GM21723 (cell line): ENCODE data around the gene IL25.
"Not testable (repeated sequence)": the region's sequence is repeated elsewhere in the genome, so short reads cannot be mapped to it uniquely, and the experiment has no call there.

ENCODE experiments used
- ATAC-seq: cut with Tn5 transposase; IDR thresholded peaks from one replicate; pipeline ENCODE4 v1.9.1; 2021; ENCODE audit warnings: mild to moderate bottlenecking, moderate library complexity; ENCODE audit not compliant: unreplicated experiment

Gene IL25

DNA sequence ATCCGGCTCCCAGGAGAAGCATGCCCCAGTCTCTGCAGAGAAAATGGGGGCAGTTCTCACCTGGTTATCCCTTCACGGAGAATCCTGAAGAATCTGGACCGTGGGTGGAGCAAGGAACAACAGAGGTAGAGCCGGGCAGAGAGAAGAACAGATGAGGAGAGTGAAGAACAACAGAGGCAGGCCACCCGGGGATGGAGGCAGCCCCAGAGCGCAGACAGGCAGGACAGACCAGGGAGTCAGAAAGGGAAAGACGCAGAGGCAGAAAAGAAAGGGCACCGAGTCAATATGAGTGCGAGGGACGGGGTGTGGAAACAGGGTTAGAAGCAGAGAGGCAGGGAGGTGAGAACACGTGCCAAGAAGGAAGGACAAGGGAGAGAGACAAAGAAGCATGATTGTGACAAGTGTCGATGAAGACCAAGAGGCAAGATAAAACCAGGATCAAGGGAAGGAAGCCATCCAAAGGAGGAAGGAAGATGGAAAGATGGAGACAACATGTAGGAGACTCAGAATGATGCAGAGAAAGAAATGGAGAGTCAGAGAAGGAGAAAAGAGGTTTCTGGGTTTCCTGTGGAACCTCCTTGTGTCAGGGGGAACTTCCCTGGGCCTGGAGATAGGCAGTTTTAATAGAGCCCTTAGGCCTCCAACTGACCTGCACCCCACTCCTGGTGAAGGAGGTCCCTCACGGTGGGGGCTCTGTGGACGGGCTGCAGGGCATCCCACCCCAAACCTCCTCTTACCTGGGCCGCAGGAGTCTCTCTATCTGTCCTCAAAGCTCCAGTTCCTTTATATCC lies 35.1 kb downstream of the IL25 start, which contains the start of gene MYH6:
Gene MYH6, minus strand, starts transcription at position 758 of the 791 bp plus-strand sequence. CDS start 1,050 bp downstream, outside the sequence.
- ATAC-seq, result no peak

DNA sequence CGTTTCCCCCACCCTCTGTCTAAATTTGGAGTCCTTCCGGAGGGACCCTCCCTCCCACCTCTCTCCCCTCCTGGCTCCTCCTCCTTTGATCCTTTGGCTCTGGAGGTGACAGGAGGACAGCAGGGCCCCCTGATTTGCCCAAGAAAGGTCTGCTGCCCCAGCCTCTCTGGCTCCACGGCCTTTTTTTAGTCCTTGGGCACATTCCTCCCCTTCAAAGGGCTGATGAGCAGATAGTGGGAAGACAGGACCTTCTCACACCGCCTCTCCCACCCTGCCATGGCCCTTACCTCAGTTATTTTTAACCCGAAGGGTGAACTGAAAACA lies 35.7 kb downstream of the IL25 start:
- ATAC-seq, result no peak

- no peak for ATAC-seq
Observed at GRCh38 chr14:23409475-23409874, 36.9 kb downstream of the IL25 start.

- no peak for ATAC-seq
Observed at GRCh38 chr14:23409966-23410635, 37.5 kb downstream of the IL25 start.

- no peak for ATAC-seq
Observed at GRCh38 chr14:23411563-23412525, 39.2 kb downstream of the IL25 start.

GRCh38 chr14:23413681-23414080 lies 41.1 kb downstream of the IL25 start:
- ATAC-seq, result no peak

- ATAC-seq, result no peak
Observed at GRCh38 chr14:23414254-23414653, 41.6 kb downstream of the IL25 start.

DNA sequence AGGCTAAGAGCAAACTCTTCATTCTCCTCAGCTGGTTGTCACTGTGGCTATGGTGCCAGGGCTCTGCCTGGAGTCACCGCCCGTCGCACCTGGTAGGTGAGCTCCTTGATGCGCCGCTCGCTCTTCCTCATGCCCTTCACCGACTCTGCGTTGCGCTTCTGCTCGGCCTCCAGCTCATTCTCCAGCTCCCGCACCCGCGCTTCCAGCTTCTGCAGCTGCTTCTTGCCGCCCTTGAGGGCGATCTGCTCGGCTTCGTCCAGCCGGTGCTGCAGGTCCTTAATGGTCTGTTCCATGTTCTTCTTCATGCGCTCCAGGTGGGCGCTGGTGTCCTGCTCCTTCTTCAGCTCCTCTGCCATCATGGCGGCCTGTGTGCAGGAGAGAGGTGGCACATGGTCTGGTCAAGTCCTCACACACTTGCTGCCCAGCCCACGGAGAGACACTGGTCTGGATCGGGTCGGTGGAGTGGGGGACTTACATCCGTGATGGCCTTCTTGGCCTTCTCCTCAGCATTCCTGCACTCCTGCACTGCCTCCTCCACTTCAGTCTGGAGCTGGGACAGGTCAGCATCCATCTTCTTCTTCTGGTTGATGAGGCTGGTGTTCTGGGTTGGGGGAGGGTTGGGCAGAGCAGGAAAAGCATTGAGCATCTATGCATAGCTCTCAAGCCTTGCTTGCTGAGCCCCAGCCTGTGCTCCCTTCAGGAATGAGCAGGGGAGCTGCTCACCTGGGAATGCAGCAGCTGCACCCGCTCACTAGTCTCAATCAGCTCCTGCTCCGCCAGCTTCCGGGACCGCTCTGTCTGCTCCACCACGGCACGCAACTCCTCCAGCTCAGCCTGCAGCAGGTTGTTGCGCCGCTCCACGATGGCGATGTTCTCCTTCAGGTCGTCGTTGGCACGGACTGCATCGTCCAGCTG lies 42.6 kb downstream of the IL25 start:
- ATAC-seq, result no peak

DNA sequence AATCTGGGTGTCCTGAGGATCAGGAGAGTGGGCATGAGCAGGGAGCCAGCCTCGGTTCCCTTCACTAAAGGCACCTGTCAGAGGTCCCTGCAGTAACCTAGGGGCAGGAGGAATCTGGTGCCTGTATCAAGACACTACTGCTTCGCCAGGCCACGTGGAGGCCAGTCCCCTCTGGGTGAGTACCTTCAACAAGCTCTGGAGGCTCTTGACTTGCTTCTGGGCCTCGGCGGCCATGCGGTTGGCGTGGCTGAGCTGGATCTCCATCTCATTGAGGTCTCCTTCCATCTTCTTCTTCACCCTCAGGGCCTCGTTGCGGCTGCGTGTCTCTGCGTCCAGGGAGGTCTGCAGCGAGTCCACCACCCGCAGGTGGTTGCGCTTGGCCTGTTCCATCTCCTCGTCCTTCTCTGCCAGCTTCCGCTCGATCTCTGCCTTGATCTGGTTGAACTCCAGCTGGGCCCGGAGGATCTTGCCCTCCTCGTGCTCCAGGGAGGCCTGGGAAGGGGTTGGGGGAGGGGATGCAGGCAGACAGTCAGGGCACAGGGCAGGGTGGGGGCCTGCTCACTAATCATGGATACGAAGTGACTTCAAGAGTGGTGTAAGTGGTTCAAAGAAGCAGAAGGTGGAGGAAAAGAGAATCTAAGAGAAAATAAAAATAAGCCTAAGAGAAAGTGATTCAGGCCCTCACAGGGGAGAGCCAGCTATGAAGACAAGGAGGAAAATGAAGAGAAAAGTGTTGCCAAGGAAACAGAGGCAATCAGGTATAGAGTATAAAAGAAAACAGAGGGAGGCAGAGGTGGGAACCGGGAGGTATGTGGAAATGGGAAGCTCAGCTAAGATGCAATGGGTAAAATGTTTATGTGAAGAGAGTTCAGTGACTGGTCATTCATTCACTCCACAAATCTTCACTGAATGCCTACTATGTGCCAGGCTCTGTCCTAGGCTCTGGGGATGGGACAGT lies 43.5 kb downstream of the IL25 start:
- ATAC-seq, result no peak

DNA sequence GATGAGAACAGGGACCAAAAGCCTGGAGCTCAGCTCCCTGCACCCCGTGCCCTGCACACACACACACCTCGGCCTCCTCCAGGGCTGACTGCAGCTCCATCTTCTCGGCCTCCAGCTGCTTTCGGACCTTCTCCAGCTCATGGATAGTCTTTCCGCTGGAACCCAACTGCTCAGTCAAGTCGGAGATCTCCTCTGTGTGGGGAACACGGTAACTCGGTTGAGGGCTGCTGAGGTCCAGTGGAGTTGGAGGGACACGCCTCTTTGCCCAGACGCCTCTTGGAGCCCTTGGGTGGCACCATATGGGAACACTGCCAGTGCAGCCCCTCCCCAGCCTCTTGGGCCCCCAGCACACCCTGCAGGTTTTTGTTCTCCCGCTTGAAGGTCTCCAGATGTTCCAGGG lies 44.2 kb downstream of the IL25 start:
- ATAC-seq, result no peak

- ATAC-seq, result not testable (repeated sequence)
Observed at GRCh38 chr14:23417269-23417668, 44.7 kb downstream of the IL25 start.

- ATAC-seq, result no peak
Observed at GRCh38 chr14:23418021-23418420, 45.4 kb downstream of the IL25 start.

DNA sequence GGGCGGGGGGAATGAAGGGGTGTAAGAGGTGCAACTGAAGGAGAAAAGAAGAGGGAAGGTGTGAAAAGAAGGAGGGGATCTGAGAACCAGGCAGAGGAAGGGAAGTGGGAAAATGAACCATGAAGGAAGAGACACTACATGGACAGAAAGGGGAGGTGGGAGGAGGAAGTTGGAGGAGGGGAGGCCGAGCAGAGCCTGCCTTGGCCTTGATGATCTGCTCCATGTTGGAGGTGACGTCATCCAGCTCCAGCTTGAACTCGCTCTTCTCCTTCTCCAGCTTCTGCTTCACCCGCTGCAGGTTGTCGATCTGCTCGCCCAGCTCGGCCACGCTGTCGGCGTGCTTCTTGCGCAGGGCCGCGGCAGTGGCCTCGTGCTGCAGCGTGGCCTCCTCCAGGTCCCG lies 47.0 kb downstream of the IL25 start:
- ATAC-seq, result not testable (repeated sequence)

DNA sequence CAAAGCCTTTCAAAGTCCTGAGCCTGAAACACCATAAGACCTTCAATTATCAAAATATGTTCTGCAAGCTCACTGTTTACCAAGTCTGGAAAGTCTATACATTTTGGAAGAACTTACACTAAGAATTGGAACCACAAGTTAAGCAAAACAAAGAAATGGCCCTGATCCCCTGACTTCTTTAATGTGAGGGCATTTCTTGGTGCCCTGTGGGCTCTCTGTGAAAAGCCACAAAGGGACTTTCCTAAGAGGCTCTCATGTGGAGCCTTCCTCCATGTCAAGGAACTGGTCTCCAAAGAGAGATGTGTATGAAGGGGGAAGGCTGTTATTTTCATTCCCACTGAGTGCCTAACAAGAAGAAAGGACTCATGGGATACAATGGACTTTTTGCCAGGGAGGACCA lies 49.0 kb downstream of the IL25 start:
- no peak for ATAC-seq

DNA sequence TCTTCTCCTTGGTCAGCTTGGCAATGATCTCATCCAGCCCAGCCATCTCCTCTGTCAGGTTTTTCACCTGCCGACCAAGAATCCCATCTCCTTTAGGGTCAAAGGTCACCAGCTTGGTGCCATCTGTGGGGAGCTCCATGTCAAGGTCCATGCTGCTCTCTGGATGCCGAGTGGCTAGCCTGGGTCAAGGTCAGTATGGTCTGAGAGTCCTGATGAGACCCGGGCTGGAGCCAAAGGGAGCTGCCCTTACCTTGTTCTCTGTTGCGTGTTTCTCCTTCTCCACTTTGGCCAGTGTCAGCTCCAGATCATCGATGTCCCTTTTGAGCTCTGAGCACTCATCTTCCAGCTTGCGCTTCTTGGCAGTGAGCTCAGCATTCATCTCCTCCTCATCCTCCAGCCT lies 51.0 kb downstream of the IL25 start:
- ATAC-seq, result no peak

- ATAC-seq, result no peak
Observed at GRCh38 chr14:23425169-23425568, 52.6 kb downstream of the IL25 start.

DNA sequence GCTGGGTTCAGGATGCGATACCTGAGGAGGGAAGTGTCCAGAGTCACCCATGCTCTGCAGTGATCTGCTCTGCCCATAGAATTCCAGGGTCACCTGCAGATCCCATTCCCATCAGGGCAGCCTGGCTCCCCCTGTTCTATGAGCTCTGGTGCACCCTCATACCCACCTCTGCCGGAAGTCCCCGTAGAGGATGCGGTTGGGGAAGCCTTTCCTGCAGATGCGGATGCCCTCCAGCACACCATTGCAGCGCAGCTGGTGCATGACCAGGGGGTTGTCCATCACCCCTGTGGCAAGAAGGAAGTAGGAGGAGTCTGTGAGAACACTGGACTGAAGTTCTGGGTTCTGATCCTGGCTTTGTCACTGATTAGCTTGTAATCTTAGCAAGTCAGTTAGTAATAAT lies 53.2 kb downstream of the IL25 start:
- not testable (repeated sequence) for ATAC-seq
